HG03045 (cell line): ENCODE results near the gene SHISA5.
"Not testable (repeated sequence)": the region's sequence is repeated elsewhere in the genome, so short reads cannot be mapped to it uniquely, and the experiment has no call there.

ENCODE experiments used
- ATAC-seq: cut with Tn5 transposase; IDR thresholded peaks from one replicate; pipeline ENCODE4 v1.9.1; 2021; ENCODE audit warnings: mild to moderate bottlenecking, moderate library complexity; ENCODE audit not compliant: unreplicated experiment

SHISA5 gene, protein sequence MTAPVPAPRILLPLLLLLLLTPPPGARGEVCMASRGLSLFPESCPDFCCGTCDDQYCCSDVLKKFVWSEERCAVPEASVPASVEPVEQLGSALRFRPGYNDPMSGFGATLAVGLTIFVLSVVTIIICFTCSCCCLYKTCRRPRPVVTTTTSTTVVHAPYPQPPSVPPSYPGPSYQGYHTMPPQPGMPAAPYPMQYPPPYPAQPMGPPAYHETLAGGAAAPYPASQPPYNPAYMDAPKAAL

DNA sequence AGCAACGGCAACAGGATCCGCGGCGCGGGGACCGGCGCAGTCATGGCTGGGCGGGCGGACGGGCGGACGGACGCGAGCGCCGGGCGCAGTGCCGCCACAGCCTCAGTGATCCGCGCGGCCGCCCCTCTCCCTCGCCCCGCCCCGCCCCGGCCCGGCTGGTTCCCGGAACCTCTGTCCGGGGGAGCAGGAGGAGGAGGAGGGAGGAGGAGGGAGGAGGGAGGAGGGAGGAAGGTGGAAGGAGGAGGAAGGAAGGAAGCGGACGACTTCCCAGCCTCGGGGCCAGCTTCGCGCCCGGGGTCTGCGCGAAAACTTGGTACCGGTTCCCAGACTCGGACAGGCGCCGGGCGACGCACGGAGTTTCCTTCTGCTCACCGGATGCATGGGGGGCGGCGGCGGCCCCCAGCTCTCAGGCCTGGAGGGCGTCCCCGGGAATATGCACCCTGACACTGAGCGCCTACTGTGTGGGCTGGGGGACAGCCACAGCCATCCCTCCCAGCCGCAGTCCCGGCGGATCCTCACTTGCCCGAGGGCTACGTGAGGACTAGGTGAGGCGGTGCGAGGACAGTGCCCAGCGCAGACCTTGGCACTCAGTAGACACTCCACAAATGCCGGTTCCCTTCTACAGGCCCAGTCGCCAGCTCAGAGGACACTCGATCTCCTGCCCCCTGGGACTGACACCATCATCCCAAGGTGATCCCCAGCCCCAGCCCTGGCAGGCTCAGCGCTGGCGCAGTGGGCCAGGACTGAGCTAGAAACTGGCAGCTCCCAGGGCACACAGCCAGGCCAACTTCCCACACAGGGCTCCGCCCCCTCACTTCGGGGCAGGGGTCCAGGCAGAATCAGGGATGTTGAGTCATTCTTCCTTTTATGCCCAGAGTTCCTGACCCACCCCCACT lies at the start of gene SHISA5:
Gene SHISA5 (minus strand): TSS at position 124 of the 896 bp plus-strand sequence. CDS start 80 bp downstream, at position 44.
- ATAC-seq, result no peak

DNA sequence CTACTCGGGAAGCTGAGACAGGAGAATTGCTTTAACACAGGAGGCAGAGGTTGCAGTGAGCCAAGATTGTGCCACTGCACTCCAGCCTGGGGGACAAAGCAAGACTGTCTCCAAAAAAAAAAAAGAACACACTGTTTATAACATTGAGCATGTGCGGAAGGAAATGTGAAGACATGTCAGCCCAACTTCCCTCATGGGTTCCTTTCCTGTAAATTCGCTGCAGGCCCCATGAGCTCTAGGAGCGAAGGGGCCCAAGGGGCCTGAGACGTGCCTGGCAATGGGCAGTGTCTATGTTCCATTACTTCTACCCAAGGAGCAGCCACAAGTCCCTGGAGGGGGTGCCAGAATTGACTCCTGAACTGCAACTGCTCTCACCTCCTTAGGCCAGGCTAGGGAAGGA lies 49.4 kb upstream of the SHISA5 start:
- ATAC-seq, result no peak

DNA sequence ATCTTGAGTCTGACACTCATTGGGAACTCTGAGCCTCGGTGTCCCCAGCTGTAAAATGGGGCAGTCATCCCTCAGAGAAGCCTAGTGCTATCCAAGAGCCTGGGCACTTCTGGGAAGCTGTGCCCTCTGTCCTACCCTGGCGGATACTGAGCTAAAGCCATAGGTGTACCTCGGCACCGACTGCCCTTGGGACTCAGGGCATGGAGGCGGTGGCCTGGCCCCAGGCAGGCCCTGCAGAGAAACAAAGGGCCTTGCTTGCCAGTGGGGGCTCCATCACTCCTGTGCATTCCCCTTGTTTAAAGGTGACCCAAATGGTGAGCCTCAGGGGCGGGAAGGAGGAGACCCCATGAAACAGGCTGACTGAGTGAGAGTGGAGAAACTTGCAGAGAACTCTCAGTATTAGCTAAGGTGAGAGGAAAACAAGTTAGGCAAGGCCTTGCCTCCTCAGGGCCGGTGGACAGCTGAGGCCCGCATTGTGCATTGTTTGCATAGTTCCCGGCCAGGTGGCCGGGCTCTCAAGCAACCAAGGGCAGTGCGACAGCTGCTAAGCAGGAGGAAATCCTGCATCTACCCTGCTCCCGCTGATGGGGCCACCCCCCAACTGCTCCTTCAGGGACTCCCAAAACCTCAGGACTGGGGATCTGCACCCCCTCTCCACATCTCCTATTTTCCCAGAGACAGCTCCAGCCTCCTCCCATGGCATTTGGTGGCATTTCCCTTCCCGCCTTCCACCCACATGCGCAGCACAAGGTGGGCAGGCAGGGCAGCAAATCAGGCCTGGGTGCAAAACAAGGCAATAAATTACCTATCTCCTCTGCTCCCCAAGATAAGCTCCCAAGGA lies 48.4 kb upstream of the SHISA5 start:
- ATAC-seq, result no peak

DNA sequence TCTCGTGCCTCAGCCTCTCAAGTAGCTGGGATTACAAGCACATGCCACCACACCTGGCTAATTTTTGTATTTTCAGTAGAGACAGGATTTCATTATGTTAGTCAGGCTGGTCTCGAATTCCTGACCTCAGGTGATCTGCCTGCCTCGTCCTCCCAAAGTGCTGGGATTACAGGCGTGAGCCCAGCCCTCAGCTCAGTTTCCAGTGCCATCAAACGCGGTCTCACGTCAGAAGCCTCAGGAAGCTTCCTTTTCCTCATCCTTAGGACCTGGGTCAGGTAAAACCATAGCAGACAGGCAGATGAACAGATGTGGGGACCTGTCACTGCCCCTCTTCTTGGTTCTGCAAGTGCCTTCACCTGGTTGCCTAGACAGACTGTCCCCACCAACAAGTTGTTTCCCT lies 47.7 kb upstream of the SHISA5 start:
- not testable (repeated sequence) for ATAC-seq

DNA sequence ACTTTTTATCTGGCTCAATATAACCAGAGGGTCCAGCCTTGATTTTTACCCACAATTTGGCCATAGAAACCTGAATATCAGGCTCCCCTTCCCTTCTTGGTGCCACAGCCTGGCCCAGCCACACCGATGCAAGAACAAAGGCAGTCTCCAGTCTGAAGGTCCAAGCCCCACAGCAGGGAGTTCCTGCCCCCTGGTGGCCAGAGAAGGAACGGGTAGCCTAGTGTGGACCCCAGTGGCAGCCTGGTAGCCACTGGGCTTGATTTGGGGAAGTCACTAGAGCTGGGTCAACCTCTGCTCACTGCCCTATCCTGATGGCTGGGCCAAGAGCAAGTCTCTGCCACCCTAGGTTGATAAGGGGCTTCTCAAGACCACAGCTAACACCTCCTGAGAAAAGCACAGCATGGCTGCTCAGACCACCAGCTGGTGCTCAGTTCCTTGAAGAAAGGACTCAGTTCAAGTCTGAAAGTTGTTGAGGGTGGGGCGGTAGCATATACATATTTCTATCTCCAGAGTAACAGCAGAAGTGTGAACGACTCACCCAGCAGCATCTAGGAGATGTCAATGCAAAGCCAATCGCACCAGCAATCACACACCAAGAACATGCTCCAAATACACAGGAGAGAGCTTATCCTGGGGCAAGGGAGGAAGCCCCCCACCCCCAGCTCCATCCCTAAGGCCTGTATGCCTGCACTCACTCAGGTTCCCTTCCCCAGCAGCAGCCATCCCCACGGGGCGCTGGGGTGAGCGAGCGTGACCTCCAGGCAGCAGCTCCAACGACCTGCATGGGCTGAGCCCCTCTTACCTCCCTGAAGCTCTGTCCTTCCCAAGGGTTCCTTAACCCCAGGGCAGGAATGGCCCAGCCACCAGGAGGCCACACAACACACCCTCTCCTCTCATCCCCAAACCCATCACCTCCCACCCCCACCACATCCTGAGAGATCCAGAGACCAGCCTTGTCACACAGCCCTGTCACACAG lies 45.0 kb upstream of the SHISA5 start:
- no peak for ATAC-seq

DNA sequence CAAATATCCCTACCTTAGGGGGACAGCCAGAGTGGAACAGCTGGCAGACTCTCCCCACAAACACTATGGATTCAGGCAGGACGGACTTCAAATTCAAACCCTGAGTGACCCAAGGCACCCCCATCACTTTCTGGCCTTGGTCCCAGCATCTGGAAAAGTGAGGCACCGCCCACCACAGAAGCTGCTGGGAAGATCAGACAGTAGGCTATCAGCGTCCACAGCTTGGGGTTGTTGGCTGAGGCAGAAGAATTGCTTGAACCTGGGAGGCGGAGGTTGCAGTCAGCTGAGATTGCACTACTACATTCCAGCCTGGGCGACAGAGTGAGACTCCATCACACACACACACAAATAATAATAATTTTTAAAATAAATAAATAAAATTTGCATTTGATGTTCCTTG lies 44.2 kb upstream of the SHISA5 start:
- no peak for ATAC-seq

DNA sequence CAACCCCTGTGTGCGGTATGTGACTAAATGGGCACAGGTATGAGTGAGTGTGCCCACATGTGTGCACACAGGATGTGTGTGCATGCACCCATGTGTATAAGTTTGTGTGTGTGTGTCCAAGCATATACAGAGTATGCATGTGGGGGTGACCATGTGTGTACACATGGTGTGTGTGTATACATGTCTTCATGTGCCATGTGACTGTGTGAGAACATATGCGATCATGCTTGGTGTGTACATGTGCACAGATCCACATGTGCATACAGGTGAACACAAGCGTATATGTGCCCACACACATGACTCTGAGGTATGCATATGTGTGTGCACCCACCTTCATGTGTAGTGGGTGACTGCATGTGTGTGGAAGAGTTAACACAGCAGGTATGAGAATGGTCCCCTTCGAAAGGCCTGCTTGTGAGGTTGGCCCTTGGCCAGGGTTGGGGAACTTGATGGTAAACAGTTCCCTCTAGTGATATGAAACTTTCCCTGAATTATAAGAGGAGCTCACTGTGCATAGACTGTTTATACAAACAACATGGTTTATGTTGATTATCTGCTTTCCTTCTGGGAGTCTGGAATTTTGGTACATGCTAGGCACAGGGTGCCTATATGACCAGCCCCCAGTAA lies 42.3 kb upstream of the SHISA5 start:
- ATAC-seq, result no peak

DNA sequence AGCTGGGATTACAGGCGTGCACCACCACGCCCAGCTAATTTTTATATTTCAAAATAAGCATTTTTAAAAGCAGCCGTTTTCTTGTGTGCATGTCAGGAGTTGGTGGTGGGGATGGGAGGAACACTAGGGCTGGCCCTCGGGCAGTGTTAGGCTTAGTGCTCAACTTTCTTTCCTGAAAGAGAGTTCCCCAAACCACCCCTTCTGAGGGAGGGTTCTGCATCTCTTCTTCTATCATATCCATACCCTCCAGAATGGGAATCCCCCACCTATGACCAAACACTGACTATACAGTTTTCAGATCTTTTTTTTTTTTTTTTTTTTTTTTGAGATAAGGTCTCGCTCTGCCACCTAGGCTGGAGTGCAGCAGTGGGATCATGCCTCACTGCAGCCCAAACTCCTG lies 40.2 kb upstream of the SHISA5 start:
- no peak for ATAC-seq

DNA sequence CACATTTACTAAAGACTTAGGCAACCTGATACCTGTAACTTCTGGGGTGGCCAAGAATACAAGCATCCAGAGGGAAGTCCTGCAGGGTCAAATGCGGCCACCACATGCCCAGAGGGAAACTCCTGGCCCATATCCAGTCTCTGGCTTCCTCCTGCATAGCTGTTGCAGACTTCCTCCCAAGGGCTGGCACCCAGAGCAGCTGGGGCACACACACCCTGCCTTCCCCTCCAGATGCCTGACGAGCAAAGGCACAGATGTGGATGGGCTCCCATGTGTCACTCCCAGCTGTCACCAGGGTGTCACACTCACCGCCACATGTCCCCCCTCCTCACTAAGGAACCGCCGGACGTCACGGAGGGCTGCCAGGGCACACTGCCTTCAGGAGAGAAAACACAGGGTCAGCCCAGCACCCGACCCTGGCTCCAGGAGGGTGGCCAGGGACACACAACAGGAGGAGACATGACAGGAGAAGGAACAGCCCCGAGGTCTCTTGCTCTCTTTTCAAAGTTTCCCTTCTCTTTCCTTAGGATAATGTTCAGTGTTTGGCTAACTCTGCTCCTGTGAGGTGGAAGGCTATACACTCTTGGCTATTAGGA lies 39.4 kb upstream of the SHISA5 start:
- no peak for ATAC-seq

DNA sequence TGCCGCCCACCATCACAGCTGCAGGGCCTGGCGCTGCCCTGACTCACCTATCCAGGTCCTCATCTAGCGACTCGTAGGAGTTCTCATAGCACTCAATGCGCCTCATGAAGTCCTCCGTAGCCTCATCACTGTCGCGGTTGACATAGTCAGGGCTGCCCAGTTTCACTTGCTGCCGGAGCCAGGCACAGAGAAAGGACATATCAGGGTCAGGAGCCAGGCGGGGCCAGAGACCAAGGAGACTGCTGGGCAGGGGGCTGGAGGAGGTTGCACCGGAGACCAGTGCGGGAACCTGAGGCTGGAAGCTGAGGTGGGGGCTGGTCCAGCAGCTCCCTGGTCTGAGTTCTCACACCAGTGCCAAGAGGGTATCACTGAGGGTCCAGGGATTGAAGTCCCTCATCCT lies 34.5 kb upstream of the SHISA5 start:
- ATAC-seq, result no peak

DNA sequence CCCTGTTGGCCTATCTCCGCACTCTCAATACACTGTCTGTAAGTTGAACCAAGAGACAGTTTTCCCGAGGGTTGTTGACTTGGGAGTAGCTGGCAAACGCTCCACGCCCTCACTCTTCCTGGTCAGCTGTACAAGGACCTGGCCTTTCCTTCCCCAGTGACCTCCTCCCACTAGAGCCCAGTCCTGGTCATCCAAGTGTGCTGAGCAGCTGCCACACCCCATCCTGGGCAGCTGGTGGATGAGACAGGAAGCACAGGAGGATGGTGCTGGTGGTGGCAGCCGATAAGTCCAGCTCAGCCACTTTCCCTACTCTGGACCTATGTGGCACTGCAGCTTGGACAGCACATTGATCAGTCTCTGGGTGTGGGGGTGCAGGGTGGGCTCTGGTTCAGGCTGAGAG lies 32.8 kb upstream of the SHISA5 start:
- no peak for ATAC-seq

DNA sequence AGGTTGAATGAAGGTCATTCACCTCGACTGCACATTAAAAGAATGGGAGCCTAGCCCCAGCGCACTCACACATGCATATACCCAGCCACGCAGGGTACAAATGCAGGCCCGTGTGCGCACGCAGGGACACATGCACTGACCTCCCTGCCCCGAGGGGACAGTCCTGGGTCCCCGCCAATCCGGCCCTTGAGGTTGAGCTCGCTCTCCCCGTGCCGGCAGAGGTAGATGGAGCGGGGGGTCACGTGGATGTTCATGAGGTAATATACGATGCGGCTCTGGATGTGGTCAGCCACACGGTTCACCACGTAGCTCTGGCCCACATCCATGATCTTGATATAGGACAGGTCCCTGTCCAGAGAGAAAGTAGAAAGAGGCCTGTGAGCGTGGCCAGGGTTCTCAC lies 32.1 kb upstream of the SHISA5 start:
- no peak for ATAC-seq

DNA sequence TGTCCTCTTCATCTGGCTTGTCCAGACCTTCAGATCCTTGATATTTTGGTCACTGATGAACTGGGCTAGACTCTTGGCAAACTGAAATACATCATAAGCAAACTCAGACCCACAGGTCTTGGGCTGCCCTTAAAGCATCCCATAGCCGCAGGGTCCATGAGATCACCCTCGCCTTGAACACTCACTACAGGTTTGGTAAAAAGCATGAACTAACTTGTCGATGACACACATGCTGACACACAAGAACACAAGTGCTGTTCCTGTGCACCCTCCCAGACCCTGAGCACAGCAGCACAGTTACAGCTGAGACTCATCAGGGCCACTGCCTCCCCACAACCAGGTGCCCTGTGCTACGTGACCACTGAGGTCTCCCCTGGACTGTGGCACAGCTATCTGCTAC lies 31.6 kb upstream of the SHISA5 start:
- ATAC-seq, result no peak

DNA sequence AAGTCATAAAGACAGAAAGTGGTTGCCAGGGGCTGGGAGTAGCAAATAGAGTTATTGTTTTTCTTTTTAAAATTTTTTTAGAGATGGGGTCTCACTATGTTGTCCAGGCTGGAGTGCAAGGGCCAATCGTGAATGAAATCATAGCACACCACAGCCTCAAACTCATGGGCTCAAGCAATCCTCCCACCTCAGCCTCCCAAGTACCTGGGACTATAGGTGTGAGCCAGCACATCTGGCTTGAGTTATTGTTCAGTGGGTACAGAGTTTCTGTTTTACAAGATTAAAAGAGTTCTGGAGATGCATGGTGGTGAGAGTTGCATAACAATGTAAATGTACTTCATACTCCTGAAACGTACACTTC lies 29.0 kb upstream of the SHISA5 start:
- ATAC-seq, result no peak

DNA sequence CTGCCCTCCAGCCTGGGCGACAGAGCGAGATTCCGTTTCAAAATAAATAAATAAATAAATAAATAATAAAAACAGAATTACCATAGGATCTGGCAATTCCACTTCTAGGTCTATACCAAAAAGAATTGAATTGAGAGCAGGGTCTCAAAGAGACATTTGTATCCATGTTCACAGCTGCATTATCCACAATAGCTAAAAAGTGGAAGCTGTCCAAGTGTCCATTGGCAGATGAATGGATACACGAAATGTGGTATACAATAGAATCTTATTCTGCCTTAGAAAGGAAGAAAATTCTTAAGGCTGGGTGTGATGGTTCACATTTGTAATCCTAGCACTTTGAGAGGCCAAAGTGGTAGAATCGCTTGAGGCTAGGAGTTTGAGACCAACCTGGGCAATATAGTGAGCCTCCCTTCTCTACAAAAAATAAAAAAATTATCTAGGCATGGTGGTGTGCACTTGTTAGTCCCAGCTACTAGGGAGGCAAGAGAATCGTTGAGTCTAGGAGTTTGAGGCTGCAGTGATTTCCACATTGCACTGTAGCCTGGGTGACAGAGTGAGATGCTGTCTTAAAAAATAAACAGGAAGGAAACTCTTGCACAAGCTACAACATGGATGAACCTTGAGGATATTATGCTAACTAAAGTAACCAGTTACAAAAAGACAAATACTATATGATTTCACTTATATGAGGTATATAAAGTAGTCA lies 28.4 kb upstream of the SHISA5 start:
- no peak for ATAC-seq

DNA sequence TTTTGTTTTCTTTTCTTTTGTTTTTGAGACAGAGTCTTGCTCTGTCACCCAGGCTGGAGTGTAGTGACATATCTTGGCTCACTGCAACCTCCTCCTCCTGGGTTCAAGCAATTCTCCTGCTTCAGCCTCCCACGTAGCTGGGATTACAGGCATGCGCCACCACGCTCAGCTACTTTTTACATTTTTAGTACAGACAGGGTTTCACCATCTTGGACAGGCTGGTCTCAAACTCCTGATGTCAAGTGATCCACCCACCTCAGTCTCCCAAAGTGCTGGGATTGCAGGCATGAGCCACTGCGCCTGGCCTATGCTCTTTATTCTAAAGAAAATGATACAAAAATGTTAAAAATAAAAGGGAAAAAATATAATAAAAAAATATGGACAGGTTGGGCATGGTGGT lies 26.7 kb upstream of the SHISA5 start:
- not testable (repeated sequence) for ATAC-seq

DNA sequence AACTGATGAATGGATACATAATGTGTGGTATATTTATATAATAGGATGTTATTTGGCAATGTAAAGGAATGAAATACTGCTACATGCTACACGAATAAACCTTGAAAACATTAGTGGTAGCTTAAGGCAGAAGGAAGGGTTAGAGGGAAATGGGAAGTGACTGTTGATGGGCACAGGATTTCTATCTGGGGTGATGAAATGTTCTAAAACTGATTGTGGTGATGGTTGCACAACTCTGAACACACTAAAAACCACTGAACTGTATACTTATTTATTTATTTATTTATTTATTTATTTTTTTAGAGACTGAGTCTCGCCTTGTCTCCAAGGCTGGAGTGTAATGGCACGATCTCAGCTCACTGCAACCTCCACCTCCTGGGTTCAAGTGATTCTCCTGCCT lies 24.8 kb upstream of the SHISA5 start:
- no peak for ATAC-seq

DNA sequence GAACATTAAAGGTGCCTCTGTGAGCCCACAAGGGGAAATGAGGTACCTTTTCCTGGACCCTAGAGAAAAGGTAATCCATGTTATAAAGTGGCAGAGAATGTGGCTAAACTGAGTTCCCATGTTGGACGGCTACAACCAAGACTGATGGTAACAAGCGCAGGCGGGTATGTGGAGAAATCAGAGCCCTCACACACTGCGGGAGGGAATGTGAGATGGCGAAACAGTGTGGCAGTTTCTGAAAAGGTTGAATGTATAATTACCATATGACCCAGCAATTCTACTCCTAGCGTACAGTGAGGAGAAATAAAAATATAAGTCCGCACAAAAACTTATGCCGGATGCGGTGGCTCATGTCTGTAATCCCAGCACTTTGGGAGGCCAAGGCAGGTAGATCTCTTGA lies 24.1 kb upstream of the SHISA5 start:
- no peak for ATAC-seq

DNA sequence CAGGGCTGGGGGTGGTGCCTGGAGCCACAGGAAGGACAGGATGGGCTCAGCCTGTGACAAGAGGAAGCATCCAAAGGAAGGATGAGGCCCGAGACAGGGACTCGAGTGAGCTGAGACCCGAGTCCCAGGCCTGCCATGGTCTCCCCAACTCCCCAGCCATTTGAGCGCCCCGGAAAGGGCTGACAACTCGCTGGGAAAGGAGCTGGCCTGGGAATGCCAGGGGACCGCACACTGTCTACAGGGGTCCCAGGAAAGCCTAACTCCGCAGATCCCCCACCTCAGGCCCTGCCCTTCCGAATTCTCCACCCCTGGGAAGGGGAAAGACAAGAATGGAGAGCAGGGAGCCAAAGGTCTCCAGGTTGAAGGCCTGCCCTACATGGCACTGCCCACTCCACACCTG lies 21.0 kb upstream of the SHISA5 start:
- no peak for ATAC-seq
